IMR-90 (cell line): ENCODE results near the gene TMEM26. TPM values are rescaled to one million over a fixed set of nuclear protein-coding genes. Genes with fewer than 3 reads are reported as not detected.

Source experiments
- ATAC-seq: fragments of 200-7000 bp; cut with Tn5 transposase; 2 replicates; pipeline ENCODE4 v1.9.1; 2020; ENCODE audit warnings: low read depth, mild to moderate bottlenecking, moderate library complexity
- BruUV-seq: library from RNA; stranded (reverse); fragments of 400-500 nt; replicated peaks from 2 replicates; lab custom pipeline; 2021; lab: Mats Ljungman, UMichigan
- CTCF ChIA-PET: fragments of 300-600 bp; formaldehyde crosslinking; extraction: SDS; loops from one replicate; lab custom pipeline; 2021; ENCODE audit warnings: antibody characterized with exemption; lab: Yijun Ruan, JAX
- POLR2A ChIA-PET: fragments of 300-600 bp; sonication (Branson Sonifier 250); formaldehyde crosslinking; loops from one replicate; lab custom pipeline; 2022; ENCODE audit warnings: antibody characterized with exemption; ENCODE audit not compliant: unreplicated experiment; lab: Charles Lee
- DNase-seq: peaks from one replicate; pipeline ENCODE4 v3.0.0; 2013
- H2AFZ ChIP-seq: replicated peaks from 2 replicates; pipeline ENCODE3; 2013; ENCODE audit warnings: low read length, mild to moderate bottlenecking; ENCODE audit not compliant: poor library complexity
- H2AK5ac ChIP-seq: 2 replicates; pipeline ENCODE4 v1.6.1; 2013; ENCODE audit warnings: low read depth, low read length, inconsistent platforms
- H2AK9ac ChIP-seq: replicated peaks from 2 replicates; pipeline ENCODE3; 2013; ENCODE audit warnings: mild to moderate bottlenecking, low read depth, low read length, moderate library complexity; ENCODE audit not compliant: poor library complexity
- H2BK120ac ChIP-seq: 2 replicates; pipeline ENCODE4 v1.6.1; 2013; ENCODE audit warnings: low read depth, low read length, inconsistent platforms
- H2BK15ac ChIP-seq: 3 replicates; pipeline ENCODE4 v1.6.1; 2013; ENCODE audit warnings: low read depth, low read length, inconsistent platforms
- H2BK20ac ChIP-seq: 2 replicates; pipeline ENCODE4 v1.6.1; 2013; ENCODE audit warnings: low read depth, mild to moderate bottlenecking, inconsistent platforms, low read length, moderate library complexity
- H2BK5ac ChIP-seq: 2 replicates; pipeline ENCODE4 v1.6.1; 2013; ENCODE audit warnings: mild to moderate bottlenecking, low read depth, low read length, inconsistent platforms; ENCODE audit not compliant: poor library complexity, severe bottlenecking
- H3K14ac ChIP-seq: replicated peaks from 2 replicates; pipeline ENCODE4 v1.6.1; 2013; ENCODE audit warnings: low read depth, low read length, inconsistent platforms
- H3K18ac ChIP-seq: 2 replicates; pipeline ENCODE4 v1.6.1; 2013; ENCODE audit warnings: low read depth, low read length, control low read depth
- H3K23ac ChIP-seq: 2 replicates; pipeline ENCODE4 v1.6.1; 2013; ENCODE audit warnings: low read depth, low read length, inconsistent platforms
- H3K27ac ChIP-seq: 2 replicates; pipeline ENCODE4 v1.5.1; 2013; ENCODE audit warnings: mild to moderate bottlenecking, control low read depth, low read length; ENCODE audit not compliant: insufficient read depth
- H3K27me3 ChIP-seq: 2 replicates; pipeline ENCODE4 v1.6.1; 2013; ENCODE audit warnings: low read length; ENCODE audit not compliant: control insufficient read depth, insufficient read depth
- H3K36me3 ChIP-seq: 2 replicates; pipeline ENCODE4 v1.6.1; 2013; ENCODE audit warnings: low read length, mixed read lengths; ENCODE audit not compliant: control insufficient read depth, insufficient read depth
- H3K4ac ChIP-seq: 2 replicates; pipeline ENCODE4 v1.6.1; 2013; ENCODE audit warnings: low read depth, low read length, inconsistent platforms
- H3K4me1 ChIP-seq: 2 replicates; pipeline ENCODE4 v1.6.1; 2013; ENCODE audit warnings: low read length, mixed read lengths; ENCODE audit not compliant: control insufficient read depth, insufficient read depth
- H3K4me2 ChIP-seq: 2 replicates; pipeline ENCODE4 v1.6.1; 2013; ENCODE audit warnings: low read depth, mild to moderate bottlenecking, control low read depth, low read length, moderate library complexity
- H3K4me3 ChIP-seq: 2 replicates; pipeline ENCODE4 v1.5.1; 2013; ENCODE audit warnings: low read depth, mild to moderate bottlenecking, control low read depth, low read length, moderate library complexity; ENCODE audit not compliant: insufficient read depth
- H3K56ac ChIP-seq: 2 replicates; pipeline ENCODE4 v1.6.1; 2013; ENCODE audit warnings: low read length, inconsistent platforms; ENCODE audit not compliant: insufficient read depth; ENCODE audit errors: extremely low read depth
- H3K79me1 ChIP-seq, 2 experiments: 2 replicates each; pipeline ENCODE4 v1.6.1; 2013; ENCODE audit warnings: low read length in 2 of 2, inconsistent platforms in 1 of 2, low read depth in 1 of 2
- H3K9ac ChIP-seq: 2 replicates; pipeline ENCODE4 v1.6.1; 2013; ENCODE audit warnings: low read depth, low read length, control low read depth
- H3K9me1 ChIP-seq: 2 replicates; pipeline ENCODE4 v1.6.1; 2013; ENCODE audit warnings: low read length, inconsistent platforms; ENCODE audit not compliant: insufficient read depth
- H3K9me3 ChIP-seq: 2 replicates; pipeline ENCODE4 v1.6.1; 2013; ENCODE audit warnings: low read length; ENCODE audit not compliant: control insufficient read depth, insufficient read depth
- H4K20me1 ChIP-seq: 2 replicates; pipeline ENCODE4 v1.6.1; 2013; ENCODE audit warnings: low read length, inconsistent platforms; ENCODE audit not compliant: insufficient read depth
- H4K5ac ChIP-seq: 2 replicates; pipeline ENCODE4 v1.6.1; 2013; ENCODE audit warnings: mild to moderate bottlenecking, low read depth, low read length, control low read depth
- H4K8ac ChIP-seq, 2 experiments: 2 replicates each; pipeline ENCODE4 v1.6.1; 2013; ENCODE audit warnings: low read depth in 2 of 2, low read length in 2 of 2, control low read depth in 1 of 2, inconsistent platforms in 1 of 2
- H4K91ac ChIP-seq: 2 replicates; pipeline ENCODE4 v1.6.1; 2013; ENCODE audit warnings: low read depth, low read length, inconsistent platforms; ENCODE audit not compliant: insufficient read depth
- POLR2A ChIP-seq: IDR thresholded peaks from 2 replicates; pipeline ENCODE4 v1.6.1; 2012; ENCODE audit warnings: mild to moderate bottlenecking, low read depth, low read length
- RCOR1 ChIP-seq: IDR thresholded peaks from 2 replicates; pipeline ENCODE4 v1.6.1; 2012; ENCODE audit warnings: mild to moderate bottlenecking, low read length, improper control_type of control experiment; ENCODE audit not compliant: insufficient replicate concordance
- WGBS, 2 experiments: methylation state at CpG; one replicate each; pipeline versions ENCODE4 v1.1.5 to v1.1.7; 2013; ENCODE audit warnings: missing lambda C conversion rate in 2 of 2; ENCODE audit not compliant: insufficient read length in 1 of 2; ENCODE audit errors: extremely low coverage in 2 of 2; 5-methylcytosine and 5-hydroxymethylcytosine counted together
- dilution Hi-C: fragments of 300-500 bp; cut with HindIII; formaldehyde crosslinking; loops from one replicate; pipeline ENCODE4 v1.14.3; 2018; ENCODE audit warnings: low sequenced_read_pairs; ENCODE audit not compliant: unreplicated experiment
- in situ Hi-C: fragments of 300-500 bp; cut with MboI; formaldehyde crosslinking; loops from 3 replicates; pipeline ENCODE4 v1.14.3; 2019; ENCODE audit warnings: low sequenced_read_pairs, inconsistent platforms, mixed read lengths
- intact Hi-C: fragments of 100-400 bp; cut with micrococcal nuclease; formaldehyde crosslinking; loops from 2 replicates; pipeline ENCODE4 v1.10.0; 2022
- polyA plus RNA-seq, 3 experiments: library from polyadenylated mRNA; depleted of rRNA; stranded (reverse); fragments of >200 nt; gene quantifications; 2 replicates each; pipeline ENCODE4 v1.2.3, GENCODE V29; 2012; ENCODE audit warnings: low replicate concordance in 1 of 3
- total RNA-seq: library from RNA; depleted of rRNA; stranded (reverse); fragments of >200 nt; gene quantifications from 2 replicates; pipeline ENCODE4 v1.2.3, GENCODE V29; 2012

Gene TMEM26
- total and polyA plus RNA-seq, 2 of the 4 experiments (the other 2 are of a cell fraction), result 0.22 to 0.36 TPM

GRCh38 chr10:61378865-61379264 lies 74.3 kb downstream of the TMEM26 start:
- H3K18ac ChIP-seq, result no peak overlapping the region
- no peak overlapping the region for H2AK5ac ChIP-seq
- no peak overlapping the region for H4K91ac ChIP-seq
- no peak overlapping the region for H3K56ac ChIP-seq
- no peak overlapping the region for H3K4ac ChIP-seq
- H2BK120ac ChIP-seq, result no peak overlapping the region
- no peak overlapping the region for H2BK20ac ChIP-seq
- no peak overlapping the region for H3K23ac ChIP-seq
- no peak overlapping the region for H2AK9ac ChIP-seq
- no peak for DNase-seq
- no peak overlapping the region for H3K4me3 ChIP-seq
- H3K4me2 ChIP-seq, result no peak overlapping the region
- no peak for TF ChIP-seq RCOR1
- no peak for TF ChIP-seq POLR2A
- in situ Hi-C loops, result no loop called here
- H3K9me3 ChIP-seq, result no peaks in the 10 kb centered on the region; the same call in 1 of the 2 replicates
- BruUV-seq, result no TSS peak
- H4K8ac ChIP-seq, result no peak overlapping the region
- H3K27ac ChIP-seq, result no peak overlapping the region
- no peaks in the 10 kb centered on the region for H3K9me1 ChIP-seq
- H3K27me3 ChIP-seq, result no peaks in the 10 kb centered on the region
- no peaks in the 10 kb centered on the region for H3K79me1 ChIP-seq
- H3K9ac ChIP-seq, result no peak overlapping the region
- H4K20me1 ChIP-seq, result no peaks in the 10 kb centered on the region
- no peak for ATAC-seq
- intact Hi-C loops, result no loop called here
- no peak overlapping the region for H2BK5ac ChIP-seq
- H3K4me1 ChIP-seq, result no peaks in the 10 kb centered on the region
- H3K36me3 ChIP-seq, result no peaks in the 10 kb centered on the region
- no peak overlapping the region for H2BK15ac ChIP-seq
- CTCF ChIA-PET, result no interaction called here
- POLR2A ChIA-PET, result no interaction called here
- no peak overlapping the region for H3K14ac ChIP-seq
- dilution Hi-C loops, result no loop called here
- H4K5ac ChIP-seq, result no peak overlapping the region
- WGBS, 2 experiments, result 75% methylated on average over 1 of the region's 7 CpGs; no CpG with 5 or more reads in 1 of the 2 experiments
- H2AFZ ChIP-seq, result no peak overlapping the region
